ENCODE measurements around the gene FPR3. TPM values are rescaled to one million over a fixed set of nuclear protein-coding genes. Genes with fewer than 3 reads are reported as not detected.

The FPR3 gene
- total RNA-seq, 4 donors from 2014 or later: 3.4 to 4.8 TPM; not detected in 2

GRCh38 chr19:51811344-51811743, 16.4 kb downstream of the FPR3 start:
- H3K4me1 ChIP-seq: no peaks in the 10 kb centered on the region
- no peaks in the 10 kb centered on the region for H3K27me3 ChIP-seq
- H3K27ac ChIP-seq: peak overlapping the region in 1 of 4 donors; percentile 8
- intact Hi-C loops (cut with DNase I; ENCODE audit: low total_unique reads): no loop called here
- H3K36me3 ChIP-seq: no peaks in the 10 kb centered on the region
- peak; percentile 16 for DNase-seq
- TF ChIP-seq CTCF (IDR thresholded peaks at IDR 0.05) (no peak), POLR2AphosphoS5 (IDR thresholded peaks at IDR 0.05) (no peak), POLR2A (IDR thresholded peaks at IDR 0.05) (no peak), EP300 (IDR thresholded peaks at IDR 0.05; ENCODE audit: low read depth) (no peak)
- H3K9me3 ChIP-seq: no peaks in the 10 kb centered on the region
- no peak overlapping the region for H3K4me3 ChIP-seq
- WGBS, 2 donors (ENCODE audit: low coverage in 1 of 2): 78 to 92% methylated on average over 5 to 11 of the region's 11 CpGs
- in situ Hi-C loops (cut with MboI; ENCODE audit: low pct_ligation_motif_present in 1 of 4, low pct_unique_long_range_greater_than_20kb in 1 of 4, low sequenced_read_pairs in 3 of 4): no loop called here

GRCh38 chr19:51815043-51815442, 20.1 kb downstream of the FPR3 start:
- intact Hi-C loops (cut with DNase I; ENCODE audit: low total_unique reads): no loop called here
- WGBS, 2 donors (ENCODE audit: low coverage in 1 of 2): 86% methylated on average over 9 of the region's 9 CpGs; no CpG with 5 or more reads in 1 of the 2 donors
- in situ Hi-C loops (cut with MboI; ENCODE audit: low pct_ligation_motif_present in 1 of 4, low pct_unique_long_range_greater_than_20kb in 1 of 4, low sequenced_read_pairs in 3 of 4): no loop called here
- no peaks in the 10 kb centered on the region for H3K27me3 ChIP-seq
- H3K9me3 ChIP-seq: no peaks in the 10 kb centered on the region
- TF ChIP-seq POLR2A (IDR thresholded peaks at IDR 0.05): no peak
- no peak for TF ChIP-seq POLR2AphosphoS5 (IDR thresholded peaks at IDR 0.05)
- no peak for TF ChIP-seq EP300 (IDR thresholded peaks at IDR 0.05; ENCODE audit: low read depth)
- no peak for TF ChIP-seq CTCF (IDR thresholded peaks at IDR 0.05)
- DNase-seq: no peak
- no peak overlapping the region for H3K4me3 ChIP-seq
- no peaks in the 10 kb centered on the region for H3K4me1 ChIP-seq
- H3K27ac ChIP-seq: no peak overlapping the region
- H3K36me3 ChIP-seq: no peaks in the 10 kb centered on the region

GRCh38 chr19:51816711-51817110, 21.8 kb downstream of the FPR3 start:
- H3K4me3 ChIP-seq: no peak overlapping the region
- H3K9me3 ChIP-seq: no peaks in the 10 kb centered on the region
- 76 to 100% methylated on average over 1 of the region's 1 CpG for WGBS, 2 donors (ENCODE audit: low coverage in 1 of 2)
- H3K27ac ChIP-seq: no peak overlapping the region
- H3K4me1 ChIP-seq: no peaks in the 10 kb centered on the region
- no peaks in the 10 kb centered on the region for H3K27me3 ChIP-seq
- H3K36me3 ChIP-seq: no peaks in the 10 kb centered on the region
- no peak for DNase-seq
- no peak for TF ChIP-seq POLR2AphosphoS5 (IDR thresholded peaks at IDR 0.05)
- no peak for TF ChIP-seq EP300 (IDR thresholded peaks at IDR 0.05; ENCODE audit: low read depth)
- TF ChIP-seq CTCF (IDR thresholded peaks at IDR 0.05): no peak
- TF ChIP-seq POLR2A (IDR thresholded peaks at IDR 0.05): no peak
- intact Hi-C loops (cut with DNase I; ENCODE audit: low total_unique reads) (no loop called here), in situ Hi-C loops (cut with MboI; ENCODE audit: low pct_ligation_motif_present in 1 of 4, low pct_unique_long_range_greater_than_20kb in 1 of 4, low sequenced_read_pairs in 3 of 4) (no loop called here)

- no peaks in the 10 kb centered on the region for H3K4me1 ChIP-seq
- WGBS, 2 donors (ENCODE audit: low coverage in 1 of 2): 60 to 63% methylated on average over 3 of the region's 3 CpGs
- no peaks in the 10 kb centered on the region for H3K36me3 ChIP-seq
- in situ Hi-C loops (cut with MboI; ENCODE audit: low pct_ligation_motif_present in 1 of 4, low pct_unique_long_range_greater_than_20kb in 1 of 4, low sequenced_read_pairs in 3 of 4): no loop called here
- no peak for DNase-seq
- no peaks in the 10 kb centered on the region for H3K9me3 ChIP-seq
- H3K27me3 ChIP-seq: no peaks in the 10 kb centered on the region
- TF ChIP-seq CTCF (IDR thresholded peaks at IDR 0.05) (no peak), POLR2A (IDR thresholded peaks at IDR 0.05) (no peak), POLR2AphosphoS5 (IDR thresholded peaks at IDR 0.05) (no peak), EP300 (IDR thresholded peaks at IDR 0.05; ENCODE audit: low read depth) (no peak)
- H3K27ac ChIP-seq: no peak overlapping the region
- intact Hi-C loops (cut with DNase I; ENCODE audit: low total_unique reads): no loop called here
- H3K4me3 ChIP-seq: no peak overlapping the region
Measured at GRCh38 chr19:51820011-51820410, 25.1 kb downstream of the FPR3 start.

Data from transverse colon (tissue), 4 donors.